BE2C (cell line): ENCODE measurements around the gene SLIT1.

Experiments
- DNase-seq: peaks from one replicate; pipeline ENCODE4 v3.0.0-alpha.2; 2020
- H3K27me3 ChIP-seq: fragments of 250-450 bp; sonication (Bioruptor Pico); 2 replicates; pipeline ENCODE4 v1.5.1; 2020; ENCODE audit warnings: mild to moderate bottlenecking
- H3K36me3 ChIP-seq: fragments of 250-450 bp; sonication (Bioruptor Pico); 2 replicates; pipeline ENCODE4 v1.5.1; 2020; ENCODE audit warnings: mild to moderate bottlenecking
- H3K4me1 ChIP-seq: fragments of 250-450 bp; sonication (Bioruptor Pico); 2 replicates; pipeline ENCODE4 v1.5.1; 2020
- H3K4me3 ChIP-seq: 2 replicates; pipeline ENCODE4 v1.5.1; 2011; ENCODE audit warnings: low read depth, low read length
- H3K9me3 ChIP-seq: fragments of 250-450 bp; sonication (Bioruptor Pico); 2 replicates; pipeline ENCODE4 v1.5.1; 2020
- TF ChIP-seq, protein P1 (sequence below): IDR thresholded peaks from 2 replicates; pipeline ENCODE4 v1.5.1; 2012; ENCODE audit warnings: mild to moderate bottlenecking, low read depth, low read length

Gene SLIT1

DNA sequence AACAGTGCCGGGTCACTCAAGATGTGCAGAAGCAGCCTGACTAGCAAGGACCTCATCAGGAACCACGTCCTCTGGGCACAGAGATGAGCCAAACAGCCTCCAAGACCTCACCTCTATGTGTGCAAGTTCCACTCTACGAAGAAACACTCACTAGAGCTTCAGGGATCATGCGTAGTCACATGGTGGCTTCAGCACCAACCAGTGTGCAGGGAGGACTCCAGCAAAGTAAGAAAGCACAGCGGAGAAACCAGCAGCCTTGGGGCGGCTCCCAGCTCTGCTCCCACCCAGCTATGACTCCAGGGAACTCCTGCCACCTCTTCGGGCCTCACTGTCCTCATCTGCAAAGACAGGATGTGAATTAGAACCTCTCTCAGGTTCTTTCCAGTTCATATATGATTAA lies 58.2 kb downstream of the SLIT1 start:
- H3K4me1 ChIP-seq: peaks cover 7% of the 10 kb centered on the region
- no peaks in the 10 kb centered on the region for H3K9me3 ChIP-seq
- no peak overlapping the region for H3K4me3 ChIP-seq
- no peaks in the 10 kb centered on the region for H3K27me3 ChIP-seq
- DNase-seq: no peak
- H3K36me3 ChIP-seq: no peaks in the 10 kb centered on the region
- TF ChIP-seq, protein P1, sequence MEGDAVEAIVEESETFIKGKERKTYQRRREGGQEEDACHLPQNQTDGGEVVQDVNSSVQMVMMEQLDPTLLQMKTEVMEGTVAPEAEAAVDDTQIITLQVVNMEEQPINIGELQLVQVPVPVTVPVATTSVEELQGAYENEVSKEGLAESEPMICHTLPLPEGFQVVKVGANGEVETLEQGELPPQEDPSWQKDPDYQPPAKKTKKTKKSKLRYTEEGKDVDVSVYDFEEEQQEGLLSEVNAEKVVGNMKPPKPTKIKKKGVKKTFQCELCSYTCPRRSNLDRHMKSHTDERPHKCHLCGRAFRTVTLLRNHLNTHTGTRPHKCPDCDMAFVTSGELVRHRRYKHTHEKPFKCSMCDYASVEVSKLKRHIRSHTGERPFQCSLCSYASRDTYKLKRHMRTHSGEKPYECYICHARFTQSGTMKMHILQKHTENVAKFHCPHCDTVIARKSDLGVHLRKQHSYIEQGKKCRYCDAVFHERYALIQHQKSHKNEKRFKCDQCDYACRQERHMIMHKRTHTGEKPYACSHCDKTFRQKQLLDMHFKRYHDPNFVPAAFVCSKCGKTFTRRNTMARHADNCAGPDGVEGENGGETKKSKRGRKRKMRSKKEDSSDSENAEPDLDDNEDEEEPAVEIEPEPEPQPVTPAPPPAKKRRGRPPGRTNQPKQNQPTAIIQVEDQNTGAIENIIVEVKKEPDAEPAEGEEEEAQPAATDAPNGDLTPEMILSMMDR: no peak

DNA sequence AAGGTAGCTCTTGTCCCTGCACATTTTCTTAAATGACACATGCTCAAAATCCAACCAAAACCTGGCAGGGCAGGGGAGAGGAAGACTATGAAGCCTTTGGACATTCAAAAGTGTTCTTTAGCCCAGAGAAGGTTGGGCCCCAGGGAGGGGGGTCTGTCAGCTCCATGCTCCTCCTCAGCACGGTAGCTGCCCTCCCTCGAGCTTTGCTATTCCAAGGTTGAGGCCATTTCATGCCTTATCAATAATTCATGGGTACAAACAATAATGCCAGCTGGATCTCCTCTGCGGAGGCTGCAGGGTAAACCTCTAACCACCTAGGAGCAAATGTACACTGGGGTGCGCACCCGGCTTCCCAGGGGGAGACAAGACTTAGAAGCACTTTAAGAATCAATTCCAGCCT lies 61.5 kb downstream of the SLIT1 start:
- Histone ChIP-seq H3K4me3 (no peak overlapping the region), H3K9me3 (no peaks in the 10 kb centered on the region)
- DNase-seq: no peak

DNA sequence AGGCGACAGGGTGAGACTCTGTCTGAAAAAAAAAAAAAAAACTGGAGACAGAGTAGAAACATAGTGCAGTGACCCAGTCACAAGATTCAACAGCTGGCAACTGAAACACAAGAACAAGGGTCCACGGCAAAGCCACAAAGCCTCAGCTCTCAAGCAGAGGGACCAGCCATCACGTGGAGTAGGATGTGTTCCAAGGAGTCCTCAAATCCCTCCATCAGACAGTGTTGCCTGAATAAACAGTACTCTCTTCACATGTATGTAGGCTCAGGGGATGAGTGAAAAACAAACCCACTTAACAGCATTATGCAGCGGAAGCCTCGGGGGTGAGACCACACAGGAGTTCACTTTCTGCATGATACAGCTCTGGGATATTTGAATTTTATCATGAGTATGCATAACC lies 62.0 kb downstream of the SLIT1 start:
- H3K27me3 ChIP-seq: no peaks in the 10 kb centered on the region
- H3K36me3 ChIP-seq: no peaks in the 10 kb centered on the region
- DNase-seq: no peak

More for the DNA sequence above, 61.5 kb downstream of the SLIT1 start:
- TF ChIP-seq, protein P1: no peak
- H3K27me3 ChIP-seq: no peaks in the 10 kb centered on the region
- peaks cover 7% of the 10 kb centered on the region for H3K4me1 ChIP-seq
- H3K36me3 ChIP-seq: no peaks in the 10 kb centered on the region

DNA sequence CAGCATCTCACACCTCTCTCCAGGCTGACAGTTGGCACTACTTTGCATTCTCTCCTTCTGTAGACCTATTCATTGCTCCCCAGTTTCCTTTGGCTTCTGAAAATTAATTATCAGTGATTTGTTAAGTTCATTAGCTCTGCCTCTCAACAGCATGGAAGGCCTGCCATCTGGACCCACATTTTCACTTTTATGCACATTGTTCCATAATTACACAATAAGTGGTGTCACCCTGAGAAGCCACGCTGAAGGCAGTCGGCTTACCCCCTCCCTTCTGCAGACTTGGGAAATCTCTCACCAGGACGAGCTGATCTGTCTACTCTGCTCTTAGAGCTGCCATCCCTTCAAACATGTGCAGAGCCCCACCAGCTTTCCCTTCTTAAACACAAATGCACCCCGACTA lies 64.7 kb downstream of the SLIT1 start:
- TF ChIP-seq, protein P1: no peak
- Histone ChIP-seq H3K27me3 (no peaks in the 10 kb centered on the region), H3K36me3 (no peaks in the 10 kb centered on the region), H3K9me3 (no peaks in the 10 kb centered on the region), H3K4me3 (no peak overlapping the region), H3K4me1 (no peaks in the 10 kb centered on the region)
- no peak for DNase-seq

More for the DNA sequence above, 62.0 kb downstream of the SLIT1 start:
- Histone ChIP-seq H3K4me1 (peaks cover 7% of the 10 kb centered on the region), H3K4me3 (no peak overlapping the region), H3K9me3 (no peaks in the 10 kb centered on the region)
- TF ChIP-seq, protein P1: no peak

DNA sequence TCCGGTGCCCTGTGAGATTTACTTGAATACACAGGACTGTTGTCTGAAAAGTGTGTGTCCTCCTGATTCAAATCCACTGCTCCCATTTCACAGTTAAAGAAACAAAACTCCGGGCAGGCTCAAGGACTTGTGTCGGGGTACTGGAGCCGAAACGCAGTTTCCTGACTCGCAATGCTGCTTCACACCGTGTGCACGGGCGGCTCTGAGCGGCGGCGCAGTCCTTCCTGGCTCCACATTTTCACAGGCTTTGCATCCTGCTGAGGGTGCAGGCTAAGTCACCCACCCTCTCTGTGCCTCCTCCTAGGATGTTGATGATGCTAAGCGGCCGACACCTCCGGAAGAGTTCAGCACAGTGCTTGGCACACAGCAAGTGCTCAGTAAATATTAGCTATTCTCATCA lies 65.4 kb downstream of the SLIT1 start:
- Histone ChIP-seq H3K4me1 (no peaks in the 10 kb centered on the region), H3K36me3 (no peaks in the 10 kb centered on the region), H3K27me3 (no peaks in the 10 kb centered on the region), H3K4me3 (no peak overlapping the region), H3K9me3 (no peaks in the 10 kb centered on the region)
- TF ChIP-seq, protein P1: no peak
- DNase-seq: no peak

DNA sequence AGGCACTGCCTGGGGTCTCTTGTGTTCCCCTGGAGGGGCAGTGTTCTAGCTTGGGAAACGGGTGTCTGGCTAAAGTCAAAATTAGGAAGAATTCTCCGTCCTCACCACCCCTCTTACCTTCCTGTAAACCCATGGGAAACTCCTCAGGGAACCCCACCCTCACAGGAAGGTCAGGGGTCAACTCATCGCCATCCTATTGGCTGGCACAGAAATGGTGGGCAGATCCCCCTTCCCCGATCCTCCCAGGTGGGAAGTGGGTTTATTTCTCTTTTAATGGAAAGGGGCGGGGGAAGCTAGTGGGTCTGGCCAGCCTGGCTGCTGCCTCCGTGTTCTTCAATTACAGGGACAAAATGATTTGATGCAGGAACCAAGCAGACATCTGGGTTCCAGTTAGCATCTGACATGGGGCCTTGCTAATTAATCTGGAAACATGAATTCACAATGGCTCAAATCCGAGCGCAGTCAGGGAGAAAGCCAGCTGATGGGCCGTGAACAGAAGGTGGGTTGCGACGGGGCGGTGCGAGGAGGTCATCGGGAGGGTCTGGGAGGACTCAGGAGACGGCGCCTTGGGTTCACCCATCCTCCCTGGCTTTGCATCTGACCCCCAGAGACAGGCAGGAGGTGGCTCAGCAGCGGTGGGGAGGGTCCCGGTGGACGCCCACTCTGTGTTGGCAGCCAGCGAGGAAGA lies 66.6 kb downstream of the SLIT1 start:
- no peaks in the 10 kb centered on the region for H3K9me3 ChIP-seq
- no peak overlapping the region for H3K4me3 ChIP-seq
- H3K27me3 ChIP-seq: no peaks in the 10 kb centered on the region
- no peaks in the 10 kb centered on the region for H3K36me3 ChIP-seq
- H3K4me1 ChIP-seq: no peaks in the 10 kb centered on the region
- TF ChIP-seq, protein P1: no peak
- DNase-seq: no peak
